Measurements from ENCODE around the gene AHI1. TPM values are rescaled to one million over a fixed set of nuclear protein-coding genes. Genes with fewer than 3 reads are reported as not detected.
"Not testable (repeated sequence)": the region's sequence is repeated elsewhere in the genome, so short reads cannot be mapped to it uniquely, and the experiment has no call there.

Gene AHI1
- polyA plus RNA-seq, 1 of the 3 experiments (the other 2 are of a cell fraction), result 7.3 TPM

DNA sequence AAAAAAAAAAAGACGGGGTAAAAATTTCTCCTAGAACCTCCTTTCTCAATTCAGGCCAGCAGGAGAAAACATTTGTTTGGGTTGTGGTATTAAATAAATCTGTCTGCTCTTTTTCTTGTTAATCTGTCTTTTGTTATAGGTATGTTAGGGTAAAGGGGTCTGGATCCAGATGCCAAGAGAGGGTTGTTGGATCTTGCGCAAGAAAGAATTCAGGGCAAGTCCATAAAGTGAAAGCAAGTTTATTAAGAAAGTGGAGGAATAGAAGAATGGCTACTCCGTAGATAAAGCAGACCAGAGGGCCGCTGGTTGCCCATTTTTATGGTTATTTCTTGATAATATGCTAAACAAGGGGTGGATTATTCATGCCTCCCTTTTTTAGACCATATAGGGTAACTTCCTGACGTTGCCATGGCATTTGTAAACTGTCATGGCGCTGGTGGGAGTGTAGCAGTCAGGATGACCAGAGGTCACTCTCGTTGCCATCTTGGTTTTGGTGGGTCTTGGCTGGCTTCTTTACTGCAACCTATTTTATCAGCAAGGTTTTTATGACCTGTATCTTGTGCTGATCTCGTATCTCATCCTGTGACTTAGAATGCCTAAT lies 251.0 kb downstream of the AHI1 start:
- H3F3A ChIP-seq (replicated peaks; ENCODE audit: insufficient read depth); H4K20me1 ChIP-seq (ENCODE audit: insufficient read depth); H3K9ac ChIP-seq; H3K79me2 ChIP-seq (ENCODE audit: insufficient read depth); H3K4me3 ChIP-seq (ENCODE audit: low read depth in 2 of 2, low read length in 1 of 2); H3K4me2 ChIP-seq; H3K27ac ChIP-seq (ENCODE audit: low read depth in 2 of 2, low read length in 1 of 2); DNase-seq; POLR2A ChIA-PET; H3K27me3 ChIP-seq (ENCODE audit: insufficient read depth); H3K4me1 ChIP-seq (ENCODE audit: control insufficient read depth in 1 of 2, insufficient read depth in 2 of 2, low read depth in 1 of 2, low read length in 1 of 2); H3K36me3 ChIP-seq (replicated peaks in 1 of 2; ENCODE audit: control insufficient read depth in 1 of 2, insufficient read depth in 2 of 2, low read length in 1 of 2); H3K9me3 ChIP-seq; H3K9me2 ChIP-seq; H2AFZ ChIP-seq (ENCODE audit: low read depth); CTCF ChIA-PET: not testable (repeated sequence)
- 73% methylated on average over 8 of the region's 8 CpGs for WGBS (ENCODE audit: low lambda C conversion rate)

DNA sequence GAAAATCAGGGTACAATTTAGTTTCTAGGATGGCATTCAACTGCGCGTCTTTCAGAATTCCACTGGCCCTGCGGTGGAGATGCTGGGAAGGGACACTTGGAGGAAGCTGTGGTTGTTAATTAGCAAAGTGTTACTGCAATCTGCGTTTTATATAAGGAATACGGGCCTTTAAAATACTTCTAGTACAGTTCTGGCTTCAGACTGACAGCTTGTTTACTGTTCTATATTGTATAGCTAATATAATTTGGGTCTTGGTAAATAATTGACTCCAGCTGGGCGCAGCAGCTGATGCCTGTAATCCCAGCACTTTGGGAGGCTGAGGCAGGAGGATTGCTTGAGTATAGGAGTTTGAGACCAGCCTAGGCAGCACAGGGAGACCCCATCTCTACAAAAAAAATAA lies 252.7 kb downstream of the AHI1 start:
- Histone ChIP-seq H3K9ac (no peak overlapping the region), H3K79me2 (ENCODE audit: insufficient read depth) (no peaks in the 10 kb centered on the region), H3K4me2 (no peak overlapping the region), H3K27me3 (ENCODE audit: insufficient read depth) (no peaks in the 10 kb centered on the region), H3K4me1 (ENCODE audit: control insufficient read depth in 1 of 2, insufficient read depth in 2 of 2, low read depth in 1 of 2, low read length in 1 of 2) (no peaks in the 10 kb centered on the region), H3K4me3 (ENCODE audit: low read depth in 2 of 2, low read length in 1 of 2) (no peak overlapping the region), H3K9me3 (no peaks in the 10 kb centered on the region), H3K36me3 (replicated peaks in 1 of 2; ENCODE audit: control insufficient read depth in 1 of 2, insufficient read depth in 2 of 2, low read length in 1 of 2) (no peaks in the 10 kb centered on the region), H3K27ac (ENCODE audit: low read depth in 2 of 2, low read length in 1 of 2) (no peak overlapping the region), H3K9me2 (no peaks in the 10 kb centered on the region), H2AFZ (ENCODE audit: low read depth) (no peak overlapping the region), H3F3A (replicated peaks; ENCODE audit: insufficient read depth) (no peaks in the 10 kb centered on the region), H4K20me1 (ENCODE audit: insufficient read depth) (no peaks in the 10 kb centered on the region)
- TF ChIP-seq MXI1 (IDR thresholded peaks at IDR 0.05; ENCODE audit: low read depth, low read length), result no peak
- no peak for TF ChIP-seq RCOR1 (IDR thresholded peaks at IDR 0.05; ENCODE audit: low read length)
- TF ChIP-seq, protein P1, sequence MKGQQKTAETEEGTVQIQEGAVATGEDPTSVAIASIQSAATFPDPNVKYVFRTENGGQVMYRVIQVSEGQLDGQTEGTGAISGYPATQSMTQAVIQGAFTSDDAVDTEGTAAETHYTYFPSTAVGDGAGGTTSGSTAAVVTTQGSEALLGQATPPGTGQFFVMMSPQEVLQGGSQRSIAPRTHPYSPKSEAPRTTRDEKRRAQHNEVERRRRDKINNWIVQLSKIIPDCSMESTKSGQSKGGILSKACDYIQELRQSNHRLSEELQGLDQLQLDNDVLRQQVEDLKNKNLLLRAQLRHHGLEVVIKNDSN (IDR thresholded peaks at IDR 0.05; ENCODE audit: borderline replicate concordance, low read depth), result no peak
- TF ChIP-seq, protein P2, sequence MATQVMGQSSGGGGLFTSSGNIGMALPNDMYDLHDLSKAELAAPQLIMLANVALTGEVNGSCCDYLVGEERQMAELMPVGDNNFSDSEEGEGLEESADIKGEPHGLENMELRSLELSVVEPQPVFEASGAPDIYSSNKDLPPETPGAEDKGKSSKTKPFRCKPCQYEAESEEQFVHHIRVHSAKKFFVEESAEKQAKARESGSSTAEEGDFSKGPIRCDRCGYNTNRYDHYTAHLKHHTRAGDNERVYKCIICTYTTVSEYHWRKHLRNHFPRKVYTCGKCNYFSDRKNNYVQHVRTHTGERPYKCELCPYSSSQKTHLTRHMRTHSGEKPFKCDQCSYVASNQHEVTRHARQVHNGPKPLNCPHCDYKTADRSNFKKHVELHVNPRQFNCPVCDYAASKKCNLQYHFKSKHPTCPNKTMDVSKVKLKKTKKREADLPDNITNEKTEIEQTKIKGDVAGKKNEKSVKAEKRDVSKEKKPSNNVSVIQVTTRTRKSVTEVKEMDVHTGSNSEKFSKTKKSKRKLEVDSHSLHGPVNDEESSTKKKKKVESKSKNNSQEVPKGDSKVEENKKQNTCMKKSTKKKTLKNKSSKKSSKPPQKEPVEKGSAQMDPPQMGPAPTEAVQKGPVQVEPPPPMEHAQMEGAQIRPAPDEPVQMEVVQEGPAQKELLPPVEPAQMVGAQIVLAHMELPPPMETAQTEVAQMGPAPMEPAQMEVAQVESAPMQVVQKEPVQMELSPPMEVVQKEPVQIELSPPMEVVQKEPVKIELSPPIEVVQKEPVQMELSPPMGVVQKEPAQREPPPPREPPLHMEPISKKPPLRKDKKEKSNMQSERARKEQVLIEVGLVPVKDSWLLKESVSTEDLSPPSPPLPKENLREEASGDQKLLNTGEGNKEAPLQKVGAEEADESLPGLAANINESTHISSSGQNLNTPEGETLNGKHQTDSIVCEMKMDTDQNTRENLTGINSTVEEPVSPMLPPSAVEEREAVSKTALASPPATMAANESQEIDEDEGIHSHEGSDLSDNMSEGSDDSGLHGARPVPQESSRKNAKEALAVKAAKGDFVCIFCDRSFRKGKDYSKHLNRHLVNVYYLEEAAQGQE (IDR thresholded peaks at IDR 0.05; ENCODE audit: low read depth, low read length), result no peak
- TF ChIP-seq, protein P3, sequence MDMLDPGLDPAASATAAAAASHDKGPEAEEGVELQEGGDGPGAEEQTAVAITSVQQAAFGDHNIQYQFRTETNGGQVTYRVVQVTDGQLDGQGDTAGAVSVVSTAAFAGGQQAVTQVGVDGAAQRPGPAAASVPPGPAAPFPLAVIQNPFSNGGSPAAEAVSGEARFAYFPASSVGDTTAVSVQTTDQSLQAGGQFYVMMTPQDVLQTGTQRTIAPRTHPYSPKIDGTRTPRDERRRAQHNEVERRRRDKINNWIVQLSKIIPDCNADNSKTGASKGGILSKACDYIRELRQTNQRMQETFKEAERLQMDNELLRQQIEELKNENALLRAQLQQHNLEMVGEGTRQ (IDR thresholded peaks at IDR 0.05; ENCODE audit: borderline replicate concordance, low read depth, low read length), result no peak
- 90% methylated on average over 6 of the region's 6 CpGs for WGBS (ENCODE audit: low lambda C conversion rate)
- ChIA-PET POLR2A (no interaction called here), CTCF (no interaction called here)
- no peak for DNase-seq
